Prostate gland (tissue), 2 donors: ENCODE data around the gene LMAN1L. TPM values are rescaled to one million over a fixed set of nuclear protein-coding genes. Genes with fewer than 3 reads are reported as not detected.

Experiments
- DNase-seq: peaks from one replicate; pipeline ENCODE4 v3.0.0-alpha.2; 2019; ENCODE audit warnings: low spot score
- H3K27ac ChIP-seq, 2 donors: fragments of 200-600 bp; sonication (generic); 2 replicates each; pipeline ENCODE4 v1.5.1; 2017 to 2019
- H3K27me3 ChIP-seq: fragments of 200-600 bp; sonication (generic); replicated peaks from 2 replicates; pipeline ENCODE4 v1.5.1; 2019; ENCODE audit not compliant: insufficient read depth
- H3K36me3 ChIP-seq, 2 donors: fragments of 200-600 bp; sonication (generic); 1 replicate in 1 of 2; 2 replicates in 1 of 2; pipeline versions ENCODE4 v1.5.1 to v1.8.1; 2017 to 2019
- H3K4me1 ChIP-seq: fragments of 200-600 bp; sonication (generic); replicated peaks from 2 replicates; pipeline ENCODE4 v1.5.1; 2019
- H3K4me3 ChIP-seq, 2 donors: fragments of 200-600 bp; sonication (generic); 2 replicates each; pipeline ENCODE4 v1.5.1; 2017 to 2019
- H3K9me3 ChIP-seq: fragments of 200-600 bp; sonication (generic); 2 replicates; pipeline ENCODE4 v1.5.1; 2017
- CTCF ChIP-seq, 4 experiments: fragments of 200-600 bp in 2 of 4; fragments of 450-650 bp in 2 of 4; sonication (generic) in 2 of 4; IDR thresholded peaks; 1 replicate in 3 of 4; 2 replicates in 1 of 4; pipeline ENCODE4 v1.5.1; 2016 to 2019; ENCODE audit warnings: antibody characterized with exemption in 4 of 4, mild to moderate bottlenecking in 2 of 4, moderate library complexity in 2 of 4
- POLR2A ChIP-seq: fragments of 450-650 bp; IDR thresholded peaks from one replicate; pipeline ENCODE4 v1.6.1; 2016; ENCODE audit warnings: antibody characterized with exemption, mild to moderate bottlenecking
- POLR2AphosphoS5 ChIP-seq: sonication (generic); formaldehyde crosslinking; IDR thresholded peaks from one replicate; pipeline ENCODE4 v1.6.1; 2017; ENCODE audit warnings: antibody characterized with exemption
- WGBS: methylation state at CpG from one replicate; pipeline ENCODE4 v1.1.5; 2018; 5-methylcytosine and 5-hydroxymethylcytosine counted together
- intact Hi-C: fragments of 100-400 bp; cut with DNase I; formaldehyde crosslinking; loops from one replicate; pipeline ENCODE4 v1.14.2; 2022
- total RNA-seq, 2 donors: library from RNA; depleted of rRNA; stranded (reverse); fragments of >200 nt; gene quantifications; one replicate each; pipeline ENCODE4 v1.1.0, GENCODE V29; 2016

The LMAN1L gene
- total RNA-seq, 2 donors from 2014 or later: 219 to 229 TPM

GRCh38 chr15:74864296-74864695 is 51.7 kb downstream of the LMAN1L start:
- H3K4me3 ChIP-seq: no peak overlapping the region
- TF ChIP-seq POLR2AphosphoS5 (no peak), CTCF (IDR thresholded peaks at IDR 0.05) (no peak), POLR2A (no peak)
- H3K27me3 ChIP-seq: no peaks in the 10 kb centered on the region
- H3K36me3 ChIP-seq: no peaks in the 10 kb centered on the region
- peaks cover 14% of the 10 kb centered on the region for H3K4me1 ChIP-seq
- intact Hi-C loops: no loop called here
- no peak overlapping the region for H3K27ac ChIP-seq
- no peaks in the 10 kb centered on the region for H3K9me3 ChIP-seq
- 92% methylated on average over 6 of the region's 6 CpGs for WGBS
- no peak for DNase-seq

- no peak for DNase-seq
- 69% methylated on average over 2 of the region's 2 CpGs for WGBS
- TF ChIP-seq CTCF (IDR thresholded peaks at IDR 0.05) (no peak), POLR2A (no peak), POLR2AphosphoS5 (no peak)
- H3K9me3 ChIP-seq: no peaks in the 10 kb centered on the region
- H3K4me3 ChIP-seq: no peak overlapping the region
- no peak overlapping the region for H3K27ac ChIP-seq
- no peaks in the 10 kb centered on the region for H3K36me3 ChIP-seq
- peaks cover 23% of the 10 kb centered on the region for H3K4me1 ChIP-seq
- no peaks in the 10 kb centered on the region for H3K27me3 ChIP-seq
- intact Hi-C loops: no loop called here
These were observed 52.7 kb downstream of the LMAN1L start for GRCh38 chr15:74865316-74865715.

- Histone ChIP-seq H3K4me3 (no peak overlapping the region), H3K9me3 (no peaks in the 10 kb centered on the region), H3K27me3 (no peaks in the 10 kb centered on the region), H3K4me1 (peaks cover 23% of the 10 kb centered on the region), H3K27ac (no peak overlapping the region), H3K36me3 (no peaks in the 10 kb centered on the region)
- no peak for DNase-seq
- intact Hi-C loops: no loop called here
- WGBS: 71% methylated on average over 6 of the region's 6 CpGs
- no peak for TF ChIP-seq POLR2A
- TF ChIP-seq CTCF (IDR thresholded peaks at IDR 0.05): no peak
- TF ChIP-seq POLR2AphosphoS5: no peak
These were observed 53.5 kb downstream of the LMAN1L start for GRCh38 chr15:74866090-74866489.

- H3K4me3 ChIP-seq: no peak overlapping the region
- peaks cover 23% of the 10 kb centered on the region for H3K4me1 ChIP-seq
- no peaks in the 10 kb centered on the region for H3K27me3 ChIP-seq
- 61% methylated on average over 1 of the region's 1 CpG for WGBS
- TF ChIP-seq POLR2A: no peak
- TF ChIP-seq CTCF (IDR thresholded peaks at IDR 0.05): no peak
- no peak for TF ChIP-seq POLR2AphosphoS5
- no peak for DNase-seq
- intact Hi-C loops: no loop called here
- no peak overlapping the region for H3K27ac ChIP-seq
- no peaks in the 10 kb centered on the region for H3K36me3 ChIP-seq
- no peaks in the 10 kb centered on the region for H3K9me3 ChIP-seq
These were observed 54.9 kb downstream of the LMAN1L start for GRCh38 chr15:74867466-74868038.

GRCh38 chr15:74868059-74868458 is 55.4 kb downstream of the LMAN1L start:
- no peaks in the 10 kb centered on the region for H3K9me3 ChIP-seq
- H3K27me3 ChIP-seq: no peaks in the 10 kb centered on the region
- no peak for DNase-seq
- no peak overlapping the region for H3K4me3 ChIP-seq
- no peaks in the 10 kb centered on the region for H3K36me3 ChIP-seq
- TF ChIP-seq POLR2AphosphoS5 (no peak), POLR2A (no peak), CTCF (IDR thresholded peaks at IDR 0.05) (no peak)
- intact Hi-C loops: no loop called here
- H3K4me1 ChIP-seq: peaks cover 23% of the 10 kb centered on the region
- peak overlapping the region in 1 of 2 donors; percentile 3 for H3K27ac ChIP-seq
- WGBS: 70% methylated on average over 6 of the region's 6 CpGs
